ENCODE data around the gene P2RY13.

DNA sequence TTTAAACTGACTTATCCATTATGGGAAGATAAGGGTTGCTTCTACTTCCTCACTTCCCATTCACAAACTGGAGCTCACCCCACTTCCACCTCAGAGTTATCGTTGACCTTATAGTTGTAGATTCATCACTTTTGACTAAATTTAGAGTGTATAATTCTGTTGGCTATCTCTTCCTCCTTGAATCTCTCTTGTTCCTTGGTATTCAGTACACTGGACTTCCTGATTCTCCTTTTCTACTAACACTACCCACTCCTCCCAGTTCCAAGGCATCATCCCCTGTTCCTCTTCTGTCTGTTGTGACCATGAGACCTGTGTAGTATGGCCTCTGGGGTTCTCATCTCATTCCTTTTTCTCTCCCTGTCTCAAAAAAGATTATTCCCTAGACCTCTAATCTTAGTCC is 6.8 kb downstream of the P2RY13 start:
- TF ChIP-seq, protein P1, sequence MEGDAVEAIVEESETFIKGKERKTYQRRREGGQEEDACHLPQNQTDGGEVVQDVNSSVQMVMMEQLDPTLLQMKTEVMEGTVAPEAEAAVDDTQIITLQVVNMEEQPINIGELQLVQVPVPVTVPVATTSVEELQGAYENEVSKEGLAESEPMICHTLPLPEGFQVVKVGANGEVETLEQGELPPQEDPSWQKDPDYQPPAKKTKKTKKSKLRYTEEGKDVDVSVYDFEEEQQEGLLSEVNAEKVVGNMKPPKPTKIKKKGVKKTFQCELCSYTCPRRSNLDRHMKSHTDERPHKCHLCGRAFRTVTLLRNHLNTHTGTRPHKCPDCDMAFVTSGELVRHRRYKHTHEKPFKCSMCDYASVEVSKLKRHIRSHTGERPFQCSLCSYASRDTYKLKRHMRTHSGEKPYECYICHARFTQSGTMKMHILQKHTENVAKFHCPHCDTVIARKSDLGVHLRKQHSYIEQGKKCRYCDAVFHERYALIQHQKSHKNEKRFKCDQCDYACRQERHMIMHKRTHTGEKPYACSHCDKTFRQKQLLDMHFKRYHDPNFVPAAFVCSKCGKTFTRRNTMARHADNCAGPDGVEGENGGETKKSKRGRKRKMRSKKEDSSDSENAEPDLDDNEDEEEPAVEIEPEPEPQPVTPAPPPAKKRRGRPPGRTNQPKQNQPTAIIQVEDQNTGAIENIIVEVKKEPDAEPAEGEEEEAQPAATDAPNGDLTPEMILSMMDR (IDR thresholded peaks at IDR 0.05) = no peak
- no peak for TF ChIP-seq POLR2A (IDR thresholded peaks at IDR 0.05)
